Liver (tissue), 9 donors: Measurements from ENCODE around the gene DGKB. TPM values are rescaled to one million over a fixed set of nuclear protein-coding genes. Genes with fewer than 3 reads are reported as not detected.

Source experiments
- DNase-seq: peaks from one replicate; pipeline ENCODE4 v3.0.0-alpha.2; 2017; ENCODE audit warnings: low spot score
- H3K27ac ChIP-seq, 2 donors: one replicate each; pipeline ENCODE4 v1.7.0; 2013; ENCODE audit warnings: inconsistent platforms in 2 of 2, low read length in 2 of 2, control low read depth in 1 of 2, low read depth in 1 of 2, mild to moderate bottlenecking in 1 of 2
- H3K27me3 ChIP-seq, 4 donors: one replicate each; pipeline versions ENCODE4 v1.6.1 to v1.7.0; 2013; ENCODE audit warnings: low read length in 3 of 4, inconsistent platforms in 1 of 4, mild to moderate bottlenecking in 1 of 4, moderate library complexity in 1 of 4; ENCODE audit not compliant: control insufficient read depth in 4 of 4, insufficient read depth in 4 of 4
- H3K36me3 ChIP-seq, 4 donors: one replicate each; pipeline versions ENCODE4 v1.6.1 to v1.7.0; 2013; ENCODE audit warnings: low read length in 3 of 4, mild to moderate bottlenecking in 3 of 4, low read depth in 1 of 4, moderate library complexity in 1 of 4; ENCODE audit not compliant: control insufficient read depth in 4 of 4, insufficient read depth in 3 of 4
- H3K4me1 ChIP-seq, 4 donors: one replicate each; pipeline versions ENCODE4 v1.6.1 to v1.7.0; 2013; ENCODE audit warnings: low read length in 3 of 4, mild to moderate bottlenecking in 3 of 4, moderate library complexity in 1 of 4; ENCODE audit not compliant: control insufficient read depth in 4 of 4, insufficient read depth in 4 of 4
- H3K4me3 ChIP-seq, 3 donors: one replicate each; pipeline versions ENCODE4 v1.6.1 to v1.7.0; 2013; ENCODE audit warnings: low read length in 3 of 3, control low read depth in 1 of 3, low read depth in 1 of 3, mild to moderate bottlenecking in 1 of 3
- H3K9ac ChIP-seq, 2 donors: one replicate each; pipeline ENCODE4 v1.7.0; 2013; ENCODE audit warnings: low read length in 2 of 2, mild to moderate bottlenecking in 2 of 2, moderate library complexity in 2 of 2, control low read depth in 1 of 2, low read depth in 1 of 2
- H3K9me3 ChIP-seq, 4 donors: one replicate each; pipeline versions ENCODE4 v1.6.1 to v1.7.0; 2013; ENCODE audit warnings: low read length in 3 of 4; ENCODE audit not compliant: control insufficient read depth in 4 of 4
- EGR1 ChIP-seq, 2 donors: IDR thresholded peaks; 2 replicates each; pipeline ENCODE4 v1.6.1; 2016 to 2018; ENCODE audit warnings: antibody characterized with exemption in 2 of 2, low read depth in 2 of 2
- FOXA1 ChIP-seq: IDR thresholded peaks from 2 replicates; pipeline ENCODE4 v1.6.1; 2016; ENCODE audit warnings: antibody characterized with exemption
- FOXA2 ChIP-seq: IDR thresholded peaks from 2 replicates; pipeline ENCODE4 v1.6.1; 2016; ENCODE audit warnings: antibody characterized with exemption
- GABPA ChIP-seq, 2 donors: IDR thresholded peaks in 1 of 2; conservative IDR thresholded peaks in 1 of 2; 2 replicates each; pipeline ENCODE4 v1.6.1; 2016; ENCODE audit warnings: antibody characterized with exemption in 2 of 2, mild to moderate bottlenecking in 1 of 2, moderate library complexity in 1 of 2
- HNF4A ChIP-seq, 2 donors: conservative IDR thresholded peaks; 2 replicates each; pipeline ENCODE4 v1.6.1; 2016; ENCODE audit warnings: antibody characterized with exemption in 2 of 2, mild to moderate bottlenecking in 2 of 2
- HNF4G ChIP-seq: IDR thresholded peaks from 2 replicates; pipeline ENCODE4 v1.6.1; 2016; ENCODE audit warnings: antibody characterized with exemption
- JUND ChIP-seq, 2 donors: IDR thresholded peaks; 2 replicates each; pipeline ENCODE4 v1.6.1; 2016; ENCODE audit warnings: antibody characterized with exemption in 2 of 2
- MAX ChIP-seq: IDR thresholded peaks from 2 replicates; pipeline ENCODE4 v1.6.1; 2016; ENCODE audit warnings: antibody characterized with exemption
- NR2F2 ChIP-seq: IDR thresholded peaks from 2 replicates; pipeline ENCODE4 v1.6.1; 2016; ENCODE audit warnings: antibody characterized with exemption
- RAD21 ChIP-seq, 2 donors: IDR thresholded peaks; 2 replicates each; pipeline ENCODE4 v1.6.1; 2016; ENCODE audit warnings: antibody characterized with exemption in 2 of 2, mild to moderate bottlenecking in 2 of 2
- RXRA ChIP-seq, 2 donors: IDR thresholded peaks; 2 replicates each; pipeline ENCODE4 v1.6.1; 2017 to 2018; ENCODE audit warnings: antibody characterized with exemption in 2 of 2, mild to moderate bottlenecking in 1 of 2
- SP1 ChIP-seq: IDR thresholded peaks from 2 replicates; pipeline ENCODE4 v1.6.1; 2018; ENCODE audit warnings: antibody characterized with exemption, mild to moderate bottlenecking
- TAF1 ChIP-seq: conservative IDR thresholded peaks from 2 replicates; pipeline ENCODE4 v1.6.1; 2016; ENCODE audit warnings: antibody characterized with exemption, mild to moderate bottlenecking
- YY1 ChIP-seq: IDR thresholded peaks from 2 replicates; pipeline ENCODE4 v1.6.1; 2016; ENCODE audit warnings: antibody characterized with exemption, mild to moderate bottlenecking
- ZBTB33 ChIP-seq: IDR thresholded peaks from 2 replicates; pipeline ENCODE4 v1.6.1; 2016; ENCODE audit warnings: antibody characterized with exemption
- WGBS: extraction: QIAGEN DNeasy Blood & Tissue Kit; methylation state at CpG from one replicate; pipeline ENCODE4 v1.1.7; 2013; 5-methylcytosine and 5-hydroxymethylcytosine counted together
- polyA plus RNA-seq, 2 donors: library from polyadenylated mRNA; stranded (reverse) in 1 of 2; unstranded in 1 of 2; fragments of 200-250 nt in 1 of 2; fragments of >200 nt in 1 of 2; fragmentation: Nextera tagmentation in 1 of 2; extraction: Ambion mirVana in 1 of 2; gene quantifications; one replicate each; pipeline versions ENCODE4 v1.2.1 to v1.2.3, GENCODE V29; 2013 to 2015
- total RNA-seq, 2 donors: library from RNA; depleted of rRNA; stranded (reverse); fragments of >200 nt; gene quantifications; one replicate each; pipeline ENCODE4 v1.2.3, GENCODE V29; 2014
- TF ChIP-seq, protein P1 (sequence below): IDR thresholded peaks from 2 replicates; pipeline ENCODE4 v1.6.1; 2016; ENCODE audit warnings: antibody characterized with exemption
- TF ChIP-seq, protein P2 (sequence below): fragments of 150-350 bp; IDR thresholded peaks from 2 replicates; pipeline ENCODE4 v1.5.1; 2017; ENCODE audit warnings: improper control_type of control experiment, low read depth, low read length; ENCODE audit not compliant: missing input control
- donor health status: healthy.
- donor health status: healthy.
- donor health status: healthy.
- donor health status: healthy.
- donor health status: healthy.

Gene DGKB
- total and polyA plus RNA-seq, 4 donors, result 0.09 to 0.42 TPM; not detected in 2

GRCh38 chr7:14570750-14571607 lies 331.6 kb downstream of the DGKB start:
- H3K9me3 ChIP-seq, result no peaks in the 10 kb centered on the region
- H3K4me3 ChIP-seq, result no peak overlapping the region
- no peaks in the 10 kb centered on the region for H3K27me3 ChIP-seq
- H3K27ac ChIP-seq, result no peak overlapping the region
- H3K4me1 ChIP-seq, result peaks cover 0 to 9% (median 1%) of the 10 kb centered on the region in 4 donors
- no peak for TF ChIP-seq JUND (IDR thresholded peaks at IDR 0.05)
- TF ChIP-seq ZBTB33, result no peak
- TF ChIP-seq SP1, result peak; percentile 89
- TF ChIP-seq, protein P1, sequence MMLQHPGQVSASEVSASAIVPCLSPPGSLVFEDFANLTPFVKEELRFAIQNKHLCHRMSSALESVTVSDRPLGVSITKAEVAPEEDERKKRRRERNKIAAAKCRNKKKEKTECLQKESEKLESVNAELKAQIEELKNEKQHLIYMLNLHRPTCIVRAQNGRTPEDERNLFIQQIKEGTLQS, result peak; percentile 10
- TF ChIP-seq HNF4G, result peak; percentile 50
- peak in 1 of 2 donors; percentile 31 for TF ChIP-seq RAD21 (IDR thresholded peaks at IDR 0.05)
- peak; percentile 52 to 82 for TF ChIP-seq HNF4A (conservative IDR thresholded peaks at IDR 0.05)
- no peak for TF ChIP-seq NR2F2
- TF ChIP-seq YY1, result no peak
- TF ChIP-seq MAX, result no peak
- TF ChIP-seq RXRA (IDR thresholded peaks at IDR 0.05), result peak in 1 of 2 donors; percentile 43
- WGBS, result 50% methylated on average over 5 of the region's 5 CpGs
- DNase-seq, result no peak
- no peak overlapping the region for H3K9ac ChIP-seq
- H3K36me3 ChIP-seq, result no peaks in the 10 kb centered on the region

DNA sequence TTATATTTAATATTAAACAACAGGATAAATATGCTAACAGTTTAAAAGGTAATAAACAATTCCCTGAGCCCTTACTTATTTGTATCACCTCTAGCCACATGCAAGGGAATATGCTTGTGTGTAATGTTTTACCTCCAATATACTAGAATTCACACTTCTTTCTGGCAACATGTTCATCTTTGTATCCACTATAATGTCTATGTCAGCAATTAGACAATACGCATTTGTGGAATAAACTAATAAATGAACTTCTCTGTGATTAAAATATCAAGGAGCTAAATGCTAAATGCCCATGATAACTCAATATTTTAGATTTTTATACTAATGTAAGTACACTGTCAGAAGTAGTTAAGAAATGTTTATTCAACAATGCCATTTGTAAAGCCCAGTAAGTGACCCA lies 350.5 kb downstream of the DGKB start:
- H3K9me3 ChIP-seq, result no peaks in the 10 kb centered on the region
- no peak overlapping the region for H3K27ac ChIP-seq
- no peak overlapping the region for H3K4me3 ChIP-seq
- DNase-seq, result no peak
- TF ChIP-seq FOXA1 (no peak), RXRA (IDR thresholded peaks at IDR 0.05) (no peak), GABPA (IDR thresholded peaks at IDR 0.05 in 1 of 2, conservative IDR thresholded peaks at IDR 0.05 in 1 of 2) (no peak), NR2F2 (no peak), RAD21 (IDR thresholded peaks at IDR 0.05) (no peak), JUND (IDR thresholded peaks at IDR 0.05) (no peak), HNF4A (conservative IDR thresholded peaks at IDR 0.05) (no peak)
- TF ChIP-seq, protein P1, result no peak
- H3K4me1 ChIP-seq, result no peaks in the 10 kb centered on the region
- H3K36me3 ChIP-seq, result no peaks in the 10 kb centered on the region
- 96% methylated on average over 1 of the region's 1 CpG for WGBS
- no peaks in the 10 kb centered on the region for H3K27me3 ChIP-seq
- H3K9ac ChIP-seq, result no peak overlapping the region

DNA sequence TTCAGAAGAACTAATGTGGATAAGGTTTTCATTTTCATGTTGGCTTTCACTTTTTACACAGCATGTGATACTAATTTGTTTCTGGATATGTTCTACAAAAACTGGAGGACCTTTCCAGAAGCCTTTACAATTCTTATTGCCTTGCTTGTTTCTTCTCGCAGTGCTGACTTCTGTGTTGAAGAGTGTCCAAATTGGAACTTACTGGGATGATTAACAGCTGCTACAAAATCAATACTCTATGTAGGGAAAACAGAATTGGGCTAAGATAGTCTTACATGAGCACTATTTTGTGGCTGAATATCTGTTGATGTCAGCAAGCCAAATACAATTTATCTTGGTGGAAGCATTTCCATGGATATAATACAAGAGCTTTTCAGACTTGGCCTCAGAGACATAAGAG lies 351.2 kb downstream of the DGKB start:
- WGBS, result 39% methylated on average over 1 of the region's 1 CpG
- DNase-seq, result no peak
- no peak for TF ChIP-seq YY1
- no peak for TF ChIP-seq FOXA2
- no peak for TF ChIP-seq JUND (IDR thresholded peaks at IDR 0.05)
- no peak for TF ChIP-seq ZBTB33
- TF ChIP-seq EGR1 (IDR thresholded peaks at IDR 0.05; ENCODE audit: low read depth in 2 of 2), result no peak
- no peak for TF ChIP-seq TAF1
- no peak for TF ChIP-seq HNF4G
- no peak for TF ChIP-seq MAX
- TF ChIP-seq RAD21 (IDR thresholded peaks at IDR 0.05), result no peak
- no peak for TF ChIP-seq HNF4A (conservative IDR thresholded peaks at IDR 0.05)
- TF ChIP-seq NR2F2, result no peak
- no peak for TF ChIP-seq GABPA (IDR thresholded peaks at IDR 0.05 in 1 of 2, conservative IDR thresholded peaks at IDR 0.05 in 1 of 2)
- no peak for TF ChIP-seq RXRA (IDR thresholded peaks at IDR 0.05)
- TF ChIP-seq, protein P2, sequence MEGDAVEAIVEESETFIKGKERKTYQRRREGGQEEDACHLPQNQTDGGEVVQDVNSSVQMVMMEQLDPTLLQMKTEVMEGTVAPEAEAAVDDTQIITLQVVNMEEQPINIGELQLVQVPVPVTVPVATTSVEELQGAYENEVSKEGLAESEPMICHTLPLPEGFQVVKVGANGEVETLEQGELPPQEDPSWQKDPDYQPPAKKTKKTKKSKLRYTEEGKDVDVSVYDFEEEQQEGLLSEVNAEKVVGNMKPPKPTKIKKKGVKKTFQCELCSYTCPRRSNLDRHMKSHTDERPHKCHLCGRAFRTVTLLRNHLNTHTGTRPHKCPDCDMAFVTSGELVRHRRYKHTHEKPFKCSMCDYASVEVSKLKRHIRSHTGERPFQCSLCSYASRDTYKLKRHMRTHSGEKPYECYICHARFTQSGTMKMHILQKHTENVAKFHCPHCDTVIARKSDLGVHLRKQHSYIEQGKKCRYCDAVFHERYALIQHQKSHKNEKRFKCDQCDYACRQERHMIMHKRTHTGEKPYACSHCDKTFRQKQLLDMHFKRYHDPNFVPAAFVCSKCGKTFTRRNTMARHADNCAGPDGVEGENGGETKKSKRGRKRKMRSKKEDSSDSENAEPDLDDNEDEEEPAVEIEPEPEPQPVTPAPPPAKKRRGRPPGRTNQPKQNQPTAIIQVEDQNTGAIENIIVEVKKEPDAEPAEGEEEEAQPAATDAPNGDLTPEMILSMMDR, result no peak

More for the DNA sequence above, 351.2 kb downstream of the DGKB start:
- H3K4me3 ChIP-seq, result no peak overlapping the region
- no peaks in the 10 kb centered on the region for H3K4me1 ChIP-seq
- no peak overlapping the region for H3K9ac ChIP-seq
- no peaks in the 10 kb centered on the region for H3K9me3 ChIP-seq
- H3K27ac ChIP-seq, result no peak overlapping the region
- H3K36me3 ChIP-seq, result no peaks in the 10 kb centered on the region
- H3K27me3 ChIP-seq, result no peaks in the 10 kb centered on the region
